ENCODE results near the gene UNK. TPM values are rescaled to one million over a fixed set of nuclear protein-coding genes. Genes with fewer than 3 reads are reported as not detected.

Gene UNK
- total and polyA plus RNA-seq, 2 of the 13 experiments (the other 11 are each of a cell fraction or from before 2014, with no cell fraction given) = 31.6 to 33.0 TPM

DNA sequence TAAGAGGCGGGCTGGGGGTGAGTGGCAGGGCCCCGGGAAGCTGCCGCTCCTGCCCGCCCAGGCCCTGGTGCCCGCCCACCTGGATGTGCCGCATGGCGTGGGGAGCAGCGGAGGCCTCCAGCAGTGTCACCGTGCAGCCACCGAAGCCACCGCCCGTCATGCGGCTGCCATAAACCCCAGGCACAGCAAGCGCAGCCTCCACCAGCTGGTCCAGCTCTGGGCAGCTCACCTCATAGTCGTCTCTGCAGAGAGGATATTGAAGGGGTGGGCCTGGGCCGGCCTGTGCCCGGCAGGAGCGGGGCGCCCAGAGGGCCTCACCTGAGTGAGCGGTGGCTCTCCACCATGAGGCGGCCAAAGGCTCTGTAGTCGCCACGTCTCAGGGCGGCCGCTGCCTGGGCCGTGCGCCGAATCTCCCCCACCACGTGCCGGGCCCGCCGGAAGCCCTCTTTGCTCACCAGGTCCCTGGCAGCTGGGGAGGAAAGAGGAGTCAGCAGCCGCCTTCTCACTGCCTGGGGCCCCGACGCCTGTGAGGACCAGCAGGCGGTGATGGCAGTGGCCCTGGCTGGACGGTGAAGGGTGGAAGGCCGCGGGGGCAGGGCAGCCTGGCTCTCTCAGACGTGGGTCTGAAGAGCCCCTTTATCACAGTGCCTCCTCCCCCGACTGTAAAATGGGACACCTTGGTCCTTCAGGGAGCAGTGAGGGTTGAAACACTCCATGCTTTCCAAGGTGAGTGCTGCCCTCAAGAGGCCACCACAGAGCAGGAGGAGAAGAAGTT is 26.3 kb upstream of the UNK start (continued):
- TF ChIP-seq, protein P1, sequence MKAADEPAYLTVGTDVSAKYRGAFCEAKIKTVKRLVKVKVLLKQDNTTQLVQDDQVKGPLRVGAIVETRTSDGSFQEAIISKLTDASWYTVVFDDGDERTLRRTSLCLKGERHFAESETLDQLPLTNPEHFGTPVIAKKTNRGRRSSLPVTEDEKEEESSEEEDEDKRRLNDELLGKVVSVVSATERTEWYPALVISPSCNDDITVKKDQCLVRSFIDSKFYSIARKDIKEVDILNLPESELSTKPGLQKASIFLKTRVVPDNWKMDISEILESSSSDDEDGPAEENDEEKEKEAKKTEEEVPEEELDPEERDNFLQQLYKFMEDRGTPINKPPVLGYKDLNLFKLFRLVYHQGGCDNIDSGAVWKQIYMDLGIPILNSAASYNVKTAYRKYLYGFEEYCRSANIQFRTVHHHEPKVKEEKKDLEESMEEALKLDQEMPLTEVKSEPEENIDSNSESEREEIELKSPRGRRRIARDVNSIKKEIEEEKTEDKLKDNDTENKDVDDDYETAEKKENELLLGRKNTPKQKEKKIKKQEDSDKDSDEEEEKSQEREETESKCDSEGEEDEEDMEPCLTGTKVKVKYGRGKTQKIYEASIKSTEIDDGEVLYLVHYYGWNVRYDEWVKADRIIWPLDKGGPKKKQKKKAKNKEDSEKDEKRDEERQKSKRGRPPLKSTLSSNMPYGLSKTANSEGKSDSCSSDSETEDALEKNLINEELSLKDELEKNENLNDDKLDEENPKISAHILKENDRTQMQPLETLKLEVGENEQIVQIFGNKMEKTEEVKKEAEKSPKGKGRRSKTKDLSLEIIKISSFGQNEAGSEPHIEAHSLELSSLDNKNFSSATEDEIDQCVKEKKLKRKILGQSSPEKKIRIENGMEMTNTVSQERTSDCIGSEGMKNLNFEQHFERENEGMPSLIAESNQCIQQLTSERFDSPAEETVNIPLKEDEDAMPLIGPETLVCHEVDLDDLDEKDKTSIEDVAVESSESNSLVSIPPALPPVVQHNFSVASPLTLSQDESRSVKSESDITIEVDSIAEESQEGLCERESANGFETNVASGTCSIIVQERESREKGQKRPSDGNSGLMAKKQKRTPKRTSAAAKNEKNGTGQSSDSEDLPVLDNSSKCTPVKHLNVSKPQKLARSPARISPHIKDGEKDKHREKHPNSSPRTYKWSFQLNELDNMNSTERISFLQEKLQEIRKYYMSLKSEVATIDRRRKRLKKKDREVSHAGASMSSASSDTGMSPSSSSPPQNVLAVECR (CRISPR knock-in tag; IDR thresholded peaks at IDR 0.05; ENCODE audit: borderline replicate concordance) = peak; percentile 15; the same call in 1 of the 2 replicates
- TF ChIP-seq ZNF556 (CRISPR knock-in tag; IDR thresholded peaks at IDR 0.05; ENCODE audit: borderline replicate concordance) (0 out of 2 replicates have a peak, but pooled peaks have one; percentile 10), ZNF224 (CRISPR knock-in tag; IDR thresholded peaks at IDR 0.05) (no peak)
- TF ChIP-seq, protein P2, sequence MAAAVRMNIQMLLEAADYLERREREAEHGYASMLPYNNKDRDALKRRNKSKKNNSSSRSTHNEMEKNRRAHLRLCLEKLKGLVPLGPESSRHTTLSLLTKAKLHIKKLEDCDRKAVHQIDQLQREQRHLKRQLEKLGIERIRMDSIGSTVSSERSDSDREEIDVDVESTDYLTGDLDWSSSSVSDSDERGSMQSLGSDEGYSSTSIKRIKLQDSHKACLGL (CRISPR knock-in tag; IDR thresholded peaks at IDR 0.05) = no peak
- TF ChIP-seq, protein P3, sequence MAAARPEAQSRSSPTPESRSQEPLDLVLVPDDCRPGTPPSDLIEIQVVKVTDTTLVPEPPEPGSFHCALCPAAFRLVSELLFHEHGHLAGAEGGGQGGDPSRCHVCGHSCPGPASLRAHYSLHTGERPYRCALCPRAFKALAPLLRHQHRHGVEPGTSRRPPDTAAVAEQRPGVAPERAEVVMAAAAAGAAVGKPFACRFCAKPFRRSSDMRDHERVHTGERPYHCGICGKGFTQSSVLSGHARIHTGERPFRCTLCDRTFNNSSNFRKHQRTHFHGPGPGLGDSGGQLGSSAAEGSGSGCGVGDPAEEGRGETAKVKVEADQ (CRISPR knock-in tag; IDR thresholded peaks at IDR 0.05; ENCODE audit: borderline replicate concordance) = no peak
- TF ChIP-seq, protein P4, sequence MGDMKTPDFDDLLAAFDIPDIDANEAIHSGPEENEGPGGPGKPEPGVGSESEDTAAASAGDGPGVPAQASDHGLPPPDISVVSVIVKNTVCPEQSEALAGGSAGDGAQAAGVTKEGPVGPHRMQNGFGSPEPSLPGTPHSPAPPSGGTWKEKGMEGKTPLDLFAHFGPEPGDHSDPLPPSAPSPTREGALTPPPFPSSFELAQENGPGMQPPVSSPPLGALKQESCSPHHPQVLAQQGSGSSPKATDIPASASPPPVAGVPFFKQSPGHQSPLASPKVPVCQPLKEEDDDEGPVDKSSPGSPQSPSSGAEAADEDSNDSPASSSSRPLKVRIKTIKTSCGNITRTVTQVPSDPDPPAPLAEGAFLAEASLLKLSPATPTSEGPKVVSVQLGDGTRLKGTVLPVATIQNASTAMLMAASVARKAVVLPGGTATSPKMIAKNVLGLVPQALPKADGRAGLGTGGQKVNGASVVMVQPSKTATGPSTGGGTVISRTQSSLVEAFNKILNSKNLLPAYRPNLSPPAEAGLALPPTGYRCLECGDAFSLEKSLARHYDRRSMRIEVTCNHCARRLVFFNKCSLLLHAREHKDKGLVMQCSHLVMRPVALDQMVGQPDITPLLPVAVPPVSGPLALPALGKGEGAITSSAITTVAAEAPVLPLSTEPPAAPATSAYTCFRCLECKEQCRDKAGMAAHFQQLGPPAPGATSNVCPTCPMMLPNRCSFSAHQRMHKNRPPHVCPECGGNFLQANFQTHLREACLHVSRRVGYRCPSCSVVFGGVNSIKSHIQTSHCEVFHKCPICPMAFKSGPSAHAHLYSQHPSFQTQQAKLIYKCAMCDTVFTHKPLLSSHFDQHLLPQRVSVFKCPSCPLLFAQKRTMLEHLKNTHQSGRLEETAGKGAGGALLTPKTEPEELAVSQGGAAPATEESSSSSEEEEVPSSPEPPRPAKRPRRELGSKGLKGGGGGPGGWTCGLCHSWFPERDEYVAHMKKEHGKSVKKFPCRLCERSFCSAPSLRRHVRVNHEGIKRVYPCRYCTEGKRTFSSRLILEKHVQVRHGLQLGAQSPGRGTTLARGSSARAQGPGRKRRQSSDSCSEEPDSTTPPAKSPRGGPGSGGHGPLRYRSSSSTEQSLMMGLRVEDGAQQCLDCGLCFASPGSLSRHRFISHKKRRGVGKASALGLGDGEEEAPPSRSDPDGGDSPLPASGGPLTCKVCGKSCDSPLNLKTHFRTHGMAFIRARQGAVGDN (CRISPR knock-in tag; IDR thresholded peaks at IDR 0.05) = peak; percentile 48; the same call in 1 of the 2 replicates

Data from HepG2 (cell line).